Measurements from ENCODE around the gene SBK3.
"Not testable (repeated sequence)": the region's sequence is repeated elsewhere in the genome, so short reads cannot be mapped to it uniquely, and the experiment has no call there.

Gene SBK3

GRCh38 chr19:55519451-55520311 lies 25.7 kb downstream of the SBK3 start:
- H3K36me3 Mint-ChIP-seq = no peaks in the 10 kb centered on the region
- no peaks in the 10 kb centered on the region for H3K9me3 Mint-ChIP-seq
- no peaks in the 10 kb centered on the region for H3K4me1 Mint-ChIP-seq
- H3K27me3 Mint-ChIP-seq = no peaks in the 10 kb centered on the region
- no peak overlapping the region for H3K27ac Mint-ChIP-seq
- H3K4me3 Mint-ChIP-seq = no peak overlapping the region

- Mint-ChIP-seq H3K27me3 (no peaks in the 10 kb centered on the region), H3K36me3 (no peaks in the 10 kb centered on the region), H3K9me3 (no peaks in the 10 kb centered on the region), H3K27ac (peak overlapping the region; percentile 32), H3K4me3 (peak overlapping the region; percentile 77), H3K4me1 (no peaks in the 10 kb centered on the region)
These were observed 28.3 kb downstream of the SBK3 start for GRCh38 chr19:55516878-55517620.

GRCh38 chr19:55508120-55508519 lies 37.2 kb downstream of the SBK3 start:
- H3K4me1 Mint-ChIP-seq = peaks cover 6% of the 10 kb centered on the region
- H3K27me3 Mint-ChIP-seq = peaks cover 4% of the 10 kb centered on the region
- peaks cover under 1% of the 10 kb centered on the region for H3K36me3 Mint-ChIP-seq
- H3K9me3 Mint-ChIP-seq = no peaks in the 10 kb centered on the region
- H3K27ac Mint-ChIP-seq = no peak overlapping the region
- H3K4me3 Mint-ChIP-seq = no peak overlapping the region

- H3K4me1 Mint-ChIP-seq = peaks cover 14% of the 10 kb centered on the region
- no peaks in the 10 kb centered on the region for H3K9me3 Mint-ChIP-seq
- H3K4me3 Mint-ChIP-seq = no peak overlapping the region
- no peak overlapping the region for H3K27ac Mint-ChIP-seq
- peaks cover 1% of the 10 kb centered on the region for H3K36me3 Mint-ChIP-seq
- H3K27me3 Mint-ChIP-seq = no peaks in the 10 kb centered on the region
These were observed 40.4 kb downstream of the SBK3 start for GRCh38 chr19:55504981-55505380.

- peak overlapping the region; percentile 41 for H3K27ac Mint-ChIP-seq
- no peaks in the 10 kb centered on the region for H3K27me3 Mint-ChIP-seq
- peaks cover 1% of the 10 kb centered on the region for H3K36me3 Mint-ChIP-seq
- H3K4me3 Mint-ChIP-seq = peak overlapping the region; percentile 83
- peaks cover 14% of the 10 kb centered on the region for H3K4me1 Mint-ChIP-seq
- no peaks in the 10 kb centered on the region for H3K9me3 Mint-ChIP-seq
These were observed 41.1 kb downstream of the SBK3 start for GRCh38 chr19:55504252-55504603.

- H3K4me1 Mint-ChIP-seq = peaks cover 14% of the 10 kb centered on the region
- peak overlapping the region; percentile 93 for H3K27ac Mint-ChIP-seq
- peaks cover 1% of the 10 kb centered on the region for H3K36me3 Mint-ChIP-seq
- H3K9me3 Mint-ChIP-seq = no peaks in the 10 kb centered on the region
- peak overlapping the region; percentile 83 for H3K4me3 Mint-ChIP-seq
- no peaks in the 10 kb centered on the region for H3K27me3 Mint-ChIP-seq
These were observed 41.7 kb downstream of the SBK3 start for GRCh38 chr19:55503502-55504251.

GRCh38 chr19:55503157-55503501 lies 42.2 kb downstream of the SBK3 start:
- Mint-ChIP-seq H3K4me3 (peak overlapping the region; percentile 83), H3K27ac (peak overlapping the region; percentile 93), H3K27me3 (no peaks in the 10 kb centered on the region), H3K4me1 (peaks cover 14% of the 10 kb centered on the region), H3K9me3 (no peaks in the 10 kb centered on the region), H3K36me3 (peaks cover 1% of the 10 kb centered on the region)

- H3K27me3 Mint-ChIP-seq = no peaks in the 10 kb centered on the region
These were observed 43.0 kb downstream of the SBK3 start for GRCh38 chr19:55502197-55502952.

GRCh38 chr19:55500368-55500952 lies 44.9 kb downstream of the SBK3 start:
- no peaks in the 10 kb centered on the region for H3K27me3 Mint-ChIP-seq
- H3K27ac Mint-ChIP-seq = no peak overlapping the region
- H3K4me3 Mint-ChIP-seq = no peak overlapping the region
- H3K36me3 Mint-ChIP-seq = peaks cover 1% of the 10 kb centered on the region
- peaks cover 14% of the 10 kb centered on the region for H3K4me1 Mint-ChIP-seq
- H3K9me3 Mint-ChIP-seq = no peaks in the 10 kb centered on the region

More at GRCh38 chr19:55502197-55502952, 43.0 kb downstream of the SBK3 start:
- Mint-ChIP-seq H3K36me3 (peaks cover 1% of the 10 kb centered on the region), H3K27ac (peak overlapping the region; percentile 43), H3K4me1 (peaks cover 14% of the 10 kb centered on the region), H3K9me3 (no peaks in the 10 kb centered on the region), H3K4me3 (peak overlapping the region; percentile 31)

- Mint-ChIP-seq H3K4me1 (peaks cover 10% of the 10 kb centered on the region), H3K4me3 (no peak overlapping the region), H3K36me3 (peaks cover 1% of the 10 kb centered on the region), H3K27ac (no peak overlapping the region), H3K27me3 (no peaks in the 10 kb centered on the region), H3K9me3 (no peaks in the 10 kb centered on the region)
These were observed 47.0 kb downstream of the SBK3 start for GRCh38 chr19:55498246-55498840.

- Mint-ChIP-seq H3K4me1 (peaks cover 6% of the 10 kb centered on the region), H3K9me3 (no peaks in the 10 kb centered on the region), H3K36me3 (no peaks in the 10 kb centered on the region), H3K27me3 (no peaks in the 10 kb centered on the region), H3K4me3 (no peak overlapping the region), H3K27ac (no peak overlapping the region)
These were observed 47.6 kb downstream of the SBK3 start for GRCh38 chr19:55497763-55498162.

GRCh38 chr19:55496820-55497219 lies 48.5 kb downstream of the SBK3 start:
- H3K36me3 Mint-ChIP-seq, H3K4me3 Mint-ChIP-seq, H3K27me3 Mint-ChIP-seq, H3K27ac Mint-ChIP-seq, H3K4me1 Mint-ChIP-seq, H3K9me3 Mint-ChIP-seq: not testable (repeated sequence)

GRCh38 chr19:55495646-55496349 lies 49.5 kb downstream of the SBK3 start:
- no peaks in the 10 kb centered on the region for H3K9me3 Mint-ChIP-seq
- H3K27ac Mint-ChIP-seq = no peak overlapping the region
- H3K4me3 Mint-ChIP-seq = no peak overlapping the region
- H3K36me3 Mint-ChIP-seq = no peaks in the 10 kb centered on the region
- no peaks in the 10 kb centered on the region for H3K4me1 Mint-ChIP-seq
- peaks cover 1% of the 10 kb centered on the region for H3K27me3 Mint-ChIP-seq

- Mint-ChIP-seq H3K9me3 (no peaks in the 10 kb centered on the region), H3K27me3 (peaks cover 1% of the 10 kb centered on the region), H3K27ac (no peak overlapping the region), H3K4me3 (no peak overlapping the region), H3K36me3 (no peaks in the 10 kb centered on the region), H3K4me1 (no peaks in the 10 kb centered on the region)
These were observed 51.1 kb downstream of the SBK3 start for GRCh38 chr19:55494172-55494761.

All from activated naive CD4-positive, alpha-beta T cell treated with anti-CD3 and anti-CD28 coated beads, Interleukin-2, amount 50 U/mL, for 24 hours (primary cell).